Glutamatergic neuron (in vitro differentiated cells): ENCODE data around the gene ATP10B. TPM values are rescaled to one million over a fixed set of nuclear protein-coding genes. Genes with fewer than 3 reads are reported as not detected.

ENCODE experiments used
- DNase-seq: peaks from one replicate; pipeline ENCODE4 v3.0.0; 2022
- H3K27ac Mint-ChIP-seq: one replicate; pipeline ENCODE4 v1.8.0; 2020; ENCODE audit warnings: mild to moderate bottlenecking, mixed read lengths, inconsistent platforms; ENCODE audit not compliant: unreplicated experiment
- H3K27me3 Mint-ChIP-seq: one replicate; pipeline ENCODE4 v1.8.0; 2020; ENCODE audit warnings: mild to moderate bottlenecking, moderate library complexity, mixed read lengths, inconsistent platforms; ENCODE audit not compliant: unreplicated experiment
- H3K36me3 Mint-ChIP-seq: one replicate; pipeline ENCODE4 v1.8.0; 2020; ENCODE audit warnings: mild to moderate bottlenecking, mixed read lengths, inconsistent platforms; ENCODE audit not compliant: unreplicated experiment
- H3K4me1 Mint-ChIP-seq: one replicate; pipeline ENCODE4 v1.8.0; 2020; ENCODE audit warnings: mild to moderate bottlenecking, low read depth, mixed read lengths, inconsistent platforms; ENCODE audit not compliant: unreplicated experiment
- H3K4me3 Mint-ChIP-seq: one replicate; pipeline ENCODE4 v1.8.0; 2020; ENCODE audit warnings: mild to moderate bottlenecking, mixed read lengths, inconsistent platforms; ENCODE audit not compliant: unreplicated experiment
- H3K9me3 Mint-ChIP-seq: one replicate; pipeline ENCODE4 v1.8.0; 2020; ENCODE audit warnings: mild to moderate bottlenecking, moderate library complexity, mixed read lengths, inconsistent platforms; ENCODE audit not compliant: unreplicated experiment
- total RNA-seq: library from RNA; stranded (reverse); fragmentation: NEBNext Ultra II Directional; extraction: Animal tissue kit (Norgen Biotek cat#: 25700); gene quantifications from one replicate; pipeline ENCODE4 v1.2.1, GENCODE V29; 2021; ENCODE audit not compliant: unreplicated experiment
- TF ChIP-seq, protein P1 (sequence below): fragments of 200-600 bp; sonication (generic); IDR thresholded peaks from one replicate; pipeline ENCODE4 v1.5.0; 2021; ENCODE audit not compliant: partially characterized antibody, unreplicated experiment

ATP10B gene
- total RNA-seq, 1 donor from 2014 or later, result not detected

DNA sequence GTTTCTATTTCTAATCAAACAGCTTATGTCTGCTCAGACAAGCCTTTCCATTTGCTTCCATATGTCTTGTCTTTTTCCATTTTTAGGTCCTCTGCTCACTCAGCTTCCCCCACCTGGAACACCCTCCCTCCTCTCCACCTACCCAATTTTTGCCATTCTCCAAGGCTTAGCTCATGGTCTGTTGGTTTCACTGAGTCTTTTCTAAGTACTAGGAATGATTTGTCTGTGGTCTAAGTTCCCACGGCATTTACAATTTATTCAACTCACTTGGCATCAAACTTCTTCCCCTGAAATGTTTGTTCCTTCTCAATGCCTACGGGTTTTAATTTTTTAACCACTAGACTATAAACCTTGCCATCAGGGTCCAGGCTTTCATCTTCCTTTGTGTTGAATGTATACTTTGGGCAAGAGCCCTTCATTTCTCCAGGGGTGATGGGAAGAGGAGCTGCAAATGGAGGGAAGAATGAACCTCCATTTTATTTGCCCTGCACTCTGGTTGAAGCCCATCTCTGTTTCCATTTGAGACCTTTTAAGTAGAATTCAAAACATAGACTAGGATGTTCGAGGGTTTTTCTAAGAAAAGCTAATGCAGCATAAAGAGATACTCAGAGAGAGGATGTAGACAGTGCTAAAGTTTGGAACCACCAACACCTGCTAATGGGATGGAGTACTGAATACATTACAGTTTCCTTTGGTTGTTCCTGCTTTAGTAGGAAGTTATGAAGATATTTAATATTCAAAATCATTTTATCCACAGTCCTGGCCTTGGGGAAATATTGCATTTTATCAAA, 326.3 kb downstream of the ATP10B start:
- H3K27ac Mint-ChIP-seq, result no peak overlapping the region
- peaks cover 3% of the 10 kb centered on the region for H3K27me3 Mint-ChIP-seq
- H3K9me3 Mint-ChIP-seq, result no peaks in the 10 kb centered on the region
- no peak for DNase-seq
- H3K4me3 Mint-ChIP-seq, result no peak overlapping the region
- H3K36me3 Mint-ChIP-seq, result no peaks in the 10 kb centered on the region
- H3K4me1 Mint-ChIP-seq, result peaks cover 1% of the 10 kb centered on the region
- TF ChIP-seq, protein P1, sequence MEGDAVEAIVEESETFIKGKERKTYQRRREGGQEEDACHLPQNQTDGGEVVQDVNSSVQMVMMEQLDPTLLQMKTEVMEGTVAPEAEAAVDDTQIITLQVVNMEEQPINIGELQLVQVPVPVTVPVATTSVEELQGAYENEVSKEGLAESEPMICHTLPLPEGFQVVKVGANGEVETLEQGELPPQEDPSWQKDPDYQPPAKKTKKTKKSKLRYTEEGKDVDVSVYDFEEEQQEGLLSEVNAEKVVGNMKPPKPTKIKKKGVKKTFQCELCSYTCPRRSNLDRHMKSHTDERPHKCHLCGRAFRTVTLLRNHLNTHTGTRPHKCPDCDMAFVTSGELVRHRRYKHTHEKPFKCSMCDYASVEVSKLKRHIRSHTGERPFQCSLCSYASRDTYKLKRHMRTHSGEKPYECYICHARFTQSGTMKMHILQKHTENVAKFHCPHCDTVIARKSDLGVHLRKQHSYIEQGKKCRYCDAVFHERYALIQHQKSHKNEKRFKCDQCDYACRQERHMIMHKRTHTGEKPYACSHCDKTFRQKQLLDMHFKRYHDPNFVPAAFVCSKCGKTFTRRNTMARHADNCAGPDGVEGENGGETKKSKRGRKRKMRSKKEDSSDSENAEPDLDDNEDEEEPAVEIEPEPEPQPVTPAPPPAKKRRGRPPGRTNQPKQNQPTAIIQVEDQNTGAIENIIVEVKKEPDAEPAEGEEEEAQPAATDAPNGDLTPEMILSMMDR, result no peak

DNA sequence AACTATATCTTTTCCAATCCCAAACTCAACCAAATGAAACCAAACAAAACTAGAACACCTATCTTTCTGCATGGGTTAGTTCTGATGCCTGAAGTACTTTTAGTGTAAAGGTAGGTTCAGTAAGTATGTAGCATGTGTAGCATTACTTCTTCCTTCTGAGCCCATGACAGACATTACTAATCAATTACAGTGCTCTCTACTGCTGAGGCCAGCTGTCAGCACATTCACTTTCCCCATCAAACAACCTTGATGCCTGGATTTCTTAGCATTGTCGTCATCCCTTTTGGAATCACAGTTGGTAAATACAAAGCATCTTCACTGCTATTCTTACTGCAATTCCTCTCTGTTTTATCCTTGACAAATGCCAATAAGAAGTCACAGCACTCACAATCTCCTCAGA, 327.2 kb downstream of the ATP10B start:
- no peak for DNase-seq
- no peaks in the 10 kb centered on the region for H3K36me3 Mint-ChIP-seq

DNA sequence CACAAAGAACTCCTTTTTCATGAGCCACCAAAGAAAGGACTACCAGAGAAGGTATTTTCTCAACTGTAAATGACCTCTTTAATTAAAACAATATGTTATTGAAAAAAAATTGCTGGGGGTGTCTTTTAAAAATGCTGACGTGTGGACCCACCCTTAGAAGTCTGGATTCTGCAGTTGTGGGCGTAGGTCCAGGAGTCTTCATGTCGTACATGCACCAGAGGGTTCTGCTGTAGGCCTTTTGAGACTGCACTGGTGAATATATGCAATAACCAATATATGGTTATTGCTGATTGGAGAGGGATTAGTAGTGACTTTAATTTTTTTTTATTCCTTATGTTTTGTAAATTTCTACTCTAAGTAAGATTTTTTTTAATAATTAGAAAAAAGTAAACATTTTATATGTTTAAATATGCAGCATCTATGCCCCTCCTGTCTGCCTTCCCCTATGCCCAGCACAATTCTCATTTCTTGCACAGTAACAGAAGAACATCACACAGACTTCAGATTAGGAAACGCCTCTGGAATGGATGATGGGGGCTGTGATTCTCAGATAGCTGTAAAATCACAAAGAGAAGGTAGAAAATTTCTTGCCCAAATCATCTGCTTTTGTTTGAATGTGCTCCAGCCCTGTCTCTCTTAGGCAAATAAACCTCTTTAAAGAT, 328.4 kb downstream of the ATP10B start:
- TF ChIP-seq, protein P1, result no peak
- Mint-ChIP-seq H3K36me3 (no peaks in the 10 kb centered on the region), H3K9me3 (no peaks in the 10 kb centered on the region), H3K27me3 (peaks cover 1% of the 10 kb centered on the region), H3K4me3 (no peak overlapping the region), H3K4me1 (peaks cover 3% of the 10 kb centered on the region), H3K27ac (no peak overlapping the region)
- no peak for DNase-seq

More for the DNA sequence above, 327.2 kb downstream of the ATP10B start:
- H3K27me3 Mint-ChIP-seq, result peaks cover 3% of the 10 kb centered on the region
- TF ChIP-seq, protein P1, result no peak
- H3K27ac Mint-ChIP-seq, result no peak overlapping the region
- H3K4me3 Mint-ChIP-seq, result no peak overlapping the region
- H3K9me3 Mint-ChIP-seq, result no peaks in the 10 kb centered on the region
- H3K4me1 Mint-ChIP-seq, result peaks cover 3% of the 10 kb centered on the region

DNA sequence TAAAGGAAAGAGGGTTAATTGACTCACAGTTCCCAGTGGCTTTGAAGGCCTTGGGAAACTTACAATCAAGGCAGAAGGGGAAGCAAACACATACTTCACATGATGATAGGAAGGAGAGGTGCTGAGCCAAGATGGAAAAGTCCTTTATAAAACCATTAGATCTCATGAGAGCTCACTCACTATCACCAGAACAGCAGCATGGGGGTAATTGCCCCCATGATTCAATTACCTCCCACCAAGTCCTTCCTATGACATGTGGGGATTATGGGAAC, 330.7 kb downstream of the ATP10B start:
- TF ChIP-seq, protein P1, result no peak
- DNase-seq, result no peak
- Mint-ChIP-seq H3K9me3 (no peaks in the 10 kb centered on the region), H3K27me3 (no peaks in the 10 kb centered on the region), H3K4me1 (peaks cover 6% of the 10 kb centered on the region), H3K4me3 (no peak overlapping the region), H3K36me3 (no peaks in the 10 kb centered on the region), H3K27ac (no peak overlapping the region)
